Epidermal melanocyte (primary cell): Measurements from ENCODE around the gene CDKN2B.
A peak's percentile ranks its signal among the peaks of the same experiment; 100 is the strongest.

Experiments
- DNase-seq: peaks from one replicate; pipeline ENCODE4 v3.0.0; 2011; ENCODE audit warnings: low spot score; ENCODE audit not compliant: insufficient read length

Gene CDKN2B

GRCh38 chr9:21994556-21995005 lies 14.5 kb downstream of the CDKN2B start, which contains the start of gene CDKN2B-AS1:
CDKN2B-AS1 (plus strand) TSS chr9:21994791.
- peak; percentile 24 for DNase-seq

DNA sequence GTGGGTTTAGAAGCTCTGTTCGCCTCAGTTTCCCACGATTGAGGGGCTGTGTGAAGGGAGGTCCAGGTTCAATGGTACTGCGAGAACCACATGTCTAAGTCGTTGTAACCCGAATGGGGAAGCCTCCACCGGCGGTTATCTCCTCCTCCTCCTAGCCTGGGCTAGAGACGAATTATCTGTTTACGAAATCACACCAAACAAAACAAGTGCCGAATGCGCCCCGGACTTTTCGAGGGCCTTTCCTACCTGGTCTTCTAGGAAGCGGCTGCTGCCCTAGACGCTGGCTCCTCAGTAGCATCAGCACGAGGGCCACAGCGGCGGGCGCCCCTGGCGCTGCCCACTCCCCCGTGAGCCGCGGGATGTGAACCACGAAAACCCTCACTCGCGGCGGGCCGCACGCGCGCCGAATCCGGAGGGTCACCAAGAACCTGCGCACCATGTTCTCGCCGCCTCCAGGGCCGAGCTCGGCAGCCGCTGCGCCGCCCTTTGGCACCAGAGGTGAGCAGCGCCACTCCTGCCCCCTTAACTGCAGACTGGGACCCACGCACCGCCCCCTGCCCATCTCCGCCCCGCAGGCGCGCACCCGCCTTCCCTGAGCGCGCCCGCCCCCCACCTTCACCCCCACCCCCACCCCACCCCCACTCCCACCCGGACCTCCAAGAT lies 15.1 kb downstream of the CDKN2B start, which contains the start of gene CDKN2A:
Gene CDKN2A (minus strand): TSS at position 500 of the 663 bp plus-strand sequence.
- no peak for DNase-seq

DNA sequence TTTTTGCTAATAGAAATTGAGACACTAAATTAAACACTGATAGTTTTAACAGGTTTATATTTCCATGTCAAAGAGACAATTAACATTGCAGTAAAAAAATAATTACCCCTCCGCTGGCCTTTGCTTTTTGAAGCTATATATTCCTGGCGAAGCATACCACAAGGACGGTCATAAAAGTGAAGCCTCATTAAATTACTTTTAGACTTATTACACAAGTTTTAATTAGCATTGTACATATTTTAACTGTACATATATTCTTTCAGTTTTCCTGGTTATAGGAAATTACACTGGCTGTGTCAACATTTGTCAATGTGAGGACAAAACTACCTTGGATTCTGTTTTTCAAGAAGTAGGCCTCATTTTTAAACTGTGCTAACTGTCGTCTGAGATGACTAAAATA lies 16.1 kb downstream of the CDKN2B start:
- no peak for DNase-seq

GRCh38 chr9:21991072-21991959 lies 17.8 kb downstream of the CDKN2B start:
- DNase-seq: no peak

- DNase-seq: no peak
Observed at GRCh38 chr9:21989440-21990189, 19.5 kb downstream of the CDKN2B start.

- DNase-seq: no peak
Observed at GRCh38 chr9:21988056-21988990, 20.8 kb downstream of the CDKN2B start.

DNA sequence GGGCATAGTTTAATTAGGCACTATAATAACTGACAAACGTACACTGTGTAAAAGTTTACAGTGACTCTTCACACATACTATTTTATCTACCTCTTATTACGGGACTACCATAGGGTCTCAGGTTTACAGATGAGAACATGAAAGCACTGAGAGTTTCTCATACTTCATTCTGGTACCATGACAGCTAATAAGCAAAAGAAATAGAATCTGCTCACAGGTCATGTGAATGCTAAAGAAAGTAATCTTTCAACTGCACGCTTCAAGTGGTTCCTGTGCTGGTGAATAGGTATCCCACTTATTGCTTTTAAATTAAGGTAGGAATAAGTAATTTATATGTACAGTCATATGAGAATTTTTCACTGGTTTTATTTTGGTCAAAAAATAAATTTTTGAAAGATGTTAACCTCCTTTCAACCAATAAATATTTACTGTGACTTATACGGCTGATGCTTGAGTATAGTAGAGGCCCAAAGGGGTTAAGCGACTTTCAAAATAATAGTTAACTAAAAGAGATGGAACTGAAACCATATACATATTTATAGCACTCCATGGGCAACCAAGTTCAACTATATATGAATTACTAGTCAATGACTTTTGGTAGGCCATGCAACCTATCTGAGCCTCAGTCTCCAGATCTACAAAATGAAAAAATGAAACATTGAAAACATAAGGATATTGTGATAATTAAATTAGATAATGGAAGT lies 23.0 kb downstream of the CDKN2B start:
- no peak for DNase-seq

- DNase-seq: no peak
Observed at GRCh38 chr9:21984101-21984500, 25.0 kb downstream of the CDKN2B start.

GRCh38 chr9:21983561-21983935 lies 25.6 kb downstream of the CDKN2B start:
- no peak for DNase-seq

GRCh38 chr9:21982861-21983560 lies 26.1 kb downstream of the CDKN2B start:
- DNase-seq: no peak

DNA sequence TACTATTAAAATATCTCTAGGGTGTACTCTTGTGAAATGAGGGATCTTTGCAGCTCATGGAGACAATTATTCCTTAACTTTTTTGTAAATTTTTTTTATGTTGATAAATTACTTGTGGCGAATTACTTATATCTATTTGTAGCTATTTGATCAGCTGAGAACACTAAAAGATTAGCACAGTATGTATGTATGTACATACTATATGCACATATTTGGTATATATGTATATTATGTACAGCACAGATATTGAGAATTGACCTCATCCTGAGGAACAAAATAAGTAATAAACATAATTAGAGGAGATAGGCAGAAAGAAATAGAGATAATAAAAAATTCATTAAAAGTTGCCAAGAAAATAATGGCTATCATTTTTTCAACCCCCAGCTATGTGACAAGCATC lies 26.7 kb downstream of the CDKN2B start:
- DNase-seq: no peak

GRCh38 chr9:21976334-21976875 lies 32.7 kb downstream of the CDKN2B start:
- no peak for DNase-seq

DNA sequence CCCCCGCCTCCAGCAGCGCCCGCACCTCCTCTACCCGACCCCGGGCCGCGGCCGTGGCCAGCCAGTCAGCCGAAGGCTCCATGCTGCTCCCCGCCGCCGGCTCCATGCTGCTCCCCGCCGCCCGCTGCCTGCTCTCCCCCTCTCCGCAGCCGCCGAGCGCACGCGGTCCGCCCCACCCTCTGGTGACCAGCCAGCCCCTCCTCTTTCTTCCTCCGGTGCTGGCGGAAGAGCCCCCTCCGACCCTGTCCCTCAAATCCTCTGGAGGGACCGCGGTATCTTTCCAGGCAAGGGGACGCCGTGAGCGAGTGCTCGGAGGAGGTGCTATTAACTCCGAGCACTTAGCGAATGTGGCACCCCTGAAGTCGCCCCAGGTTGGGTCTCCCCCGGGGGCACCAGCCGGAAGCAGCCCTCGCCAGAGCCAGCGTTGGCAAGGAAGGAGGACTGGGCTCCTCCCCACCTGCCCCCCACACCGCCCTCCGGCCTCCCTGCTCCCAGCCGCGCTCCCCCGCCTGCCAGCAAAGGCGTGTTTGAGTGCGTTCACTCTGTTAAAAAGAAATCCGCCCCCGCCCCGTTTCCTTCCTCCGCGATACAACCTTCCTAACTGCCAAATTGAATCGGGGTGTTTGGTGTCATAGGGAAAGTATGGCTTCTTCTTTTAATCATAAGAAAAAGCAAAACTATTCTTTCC lies 34.2 kb downstream of the CDKN2B start:
- no peak for DNase-seq

- DNase-seq: no peak
Observed at GRCh38 chr9:21974343-21974721, 34.8 kb downstream of the CDKN2B start.

- DNase-seq: no peak
Observed at GRCh38 chr9:21972361-21972760, 36.7 kb downstream of the CDKN2B start.

GRCh38 chr9:21970800-21971640 lies 38.1 kb downstream of the CDKN2B start:
- DNase-seq: no peak

DNA sequence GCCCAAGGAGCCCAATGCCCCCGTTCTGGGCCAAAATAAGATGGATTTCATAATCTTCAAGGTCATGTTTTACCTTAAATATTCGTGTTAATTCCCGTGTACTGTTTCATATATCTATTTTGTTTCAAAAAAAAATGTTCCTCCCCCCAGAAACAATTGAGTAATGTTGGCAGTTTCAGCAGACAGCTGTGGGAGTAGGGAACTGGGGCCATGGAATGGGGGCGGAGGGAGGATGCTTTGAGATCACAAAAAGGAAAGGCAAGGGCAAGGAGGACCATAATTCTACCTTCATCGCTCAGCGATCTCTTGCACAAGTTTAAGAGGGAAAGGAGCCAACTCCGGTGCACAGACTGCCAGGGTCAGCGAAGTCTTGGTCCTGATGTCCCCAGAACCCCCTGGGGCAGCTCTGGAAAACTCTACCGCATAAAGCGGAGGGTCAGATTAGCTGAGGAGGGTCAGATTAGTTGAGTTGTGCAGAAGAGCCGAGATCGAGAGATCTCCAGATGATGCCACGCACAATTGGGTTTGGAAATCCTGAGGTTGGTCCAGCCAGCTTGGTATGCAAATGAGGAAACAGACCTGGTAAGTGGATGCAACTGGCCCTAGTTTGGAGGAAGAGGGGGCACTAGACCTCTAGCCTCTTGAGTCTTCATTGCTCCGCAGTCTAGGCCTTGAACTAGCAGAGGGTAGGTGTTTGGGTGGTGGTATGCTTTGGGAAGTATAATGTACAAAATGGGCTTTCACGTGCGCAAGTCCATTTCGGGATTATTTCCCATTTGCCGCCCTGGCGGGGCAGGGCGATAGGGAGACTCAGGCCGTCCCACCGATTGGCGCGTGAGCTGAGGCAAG lies 38.9 kb downstream of the CDKN2B start:
- DNase-seq: no peak
